Adipocyte (in vitro differentiated cells): ENCODE results near the gene MADD.
A peak's percentile ranks its signal among the peaks of the same experiment; 100 is the strongest.
"Not testable (repeated sequence)": the region's sequence is repeated elsewhere in the genome, so short reads cannot be mapped to it uniquely, and the experiment has no call there.

Experiments used
- DNase-seq: peaks from one replicate; pipeline ENCODE4 v3.0.0-alpha.2; 2015; ENCODE audit warnings: low read depth
- H3K27me3 ChIP-seq: replicated peaks from 2 replicates; pipeline ENCODE4 v1.7.0; 2013; ENCODE audit warnings: mild to moderate bottlenecking, low read length, moderate library complexity; ENCODE audit not compliant: control insufficient read depth, insufficient read depth
- H3K36me3 ChIP-seq: 2 replicates; pipeline ENCODE4 v1.7.0; 2013; ENCODE audit warnings: low read length, mild to moderate bottlenecking, moderate library complexity; ENCODE audit not compliant: control insufficient read depth, insufficient read depth, severe bottlenecking
- H3K4me1 ChIP-seq: 2 replicates; pipeline ENCODE4 v1.7.0; 2013; ENCODE audit warnings: mild to moderate bottlenecking, low read length, moderate library complexity; ENCODE audit not compliant: control insufficient read depth, insufficient read depth
- H3K4me3 ChIP-seq: 2 replicates; pipeline ENCODE4 v1.7.0; 2013; ENCODE audit warnings: mild to moderate bottlenecking, low read length, moderate library complexity
- H3K9ac ChIP-seq: 2 replicates; pipeline ENCODE4 v1.7.0; 2013; ENCODE audit warnings: mild to moderate bottlenecking, low read length, moderate library complexity
- H3K9me3 ChIP-seq: 2 replicates; pipeline ENCODE4 v1.7.0; 2013; ENCODE audit warnings: mild to moderate bottlenecking, low read length, moderate library complexity; ENCODE audit not compliant: control insufficient read depth

MADD gene

GRCh38 chr11:47305734-47306483 is 36.0 kb downstream of the MADD start:
- peak; percentile 18 for DNase-seq
- H3K9me3 ChIP-seq, result peaks cover 8% of the 10 kb centered on the region
- H3K27me3 ChIP-seq, result no peaks in the 10 kb centered on the region
- peaks cover 94% of the 10 kb centered on the region for H3K36me3 ChIP-seq
- H3K4me3 ChIP-seq, result no peak overlapping the region
- H3K9ac ChIP-seq, result no peak overlapping the region
- peaks cover 18% of the 10 kb centered on the region for H3K4me1 ChIP-seq

GRCh38 chr11:47306484-47306844 is 36.5 kb downstream of the MADD start:
- Histone ChIP-seq H3K36me3 (peaks cover 96% of the 10 kb centered on the region), H3K4me3 (no peak overlapping the region), H3K9me3 (peaks cover 8% of the 10 kb centered on the region), H3K9ac (no peak overlapping the region), H3K27me3 (no peaks in the 10 kb centered on the region), H3K4me1 (peaks cover 18% of the 10 kb centered on the region)
- no peak for DNase-seq

- no peak overlapping the region for H3K9ac ChIP-seq
- peaks cover 18% of the 10 kb centered on the region for H3K4me1 ChIP-seq
- H3K9me3 ChIP-seq, result no peaks in the 10 kb centered on the region
- no peaks in the 10 kb centered on the region for H3K27me3 ChIP-seq
- peaks cover 96% of the 10 kb centered on the region for H3K36me3 ChIP-seq
- DNase-seq, result no peak
- H3K4me3 ChIP-seq, result no peak overlapping the region
These were observed 38.3 kb downstream of the MADD start for GRCh38 chr11:47308050-47308823.

- H3K36me3 ChIP-seq, result peaks cover 78% of the 10 kb centered on the region
- peaks cover 3% of the 10 kb centered on the region for H3K4me1 ChIP-seq
- no peak overlapping the region for H3K4me3 ChIP-seq
- no peaks in the 10 kb centered on the region for H3K27me3 ChIP-seq
- H3K9me3 ChIP-seq, result no peaks in the 10 kb centered on the region
- no peak for DNase-seq
- H3K9ac ChIP-seq, result no peak overlapping the region
These were observed 45.1 kb downstream of the MADD start for GRCh38 chr11:47314992-47315391.

GRCh38 chr11:47316501-47316900 is 46.6 kb downstream of the MADD start:
- not testable (repeated sequence) for H3K27me3 ChIP-seq, DNase-seq, H3K4me1 ChIP-seq, H3K4me3 ChIP-seq, H3K9me3 ChIP-seq, H3K9ac ChIP-seq
- peaks cover 69% of the 10 kb centered on the region for H3K36me3 ChIP-seq

- Histone ChIP-seq H3K4me1 (peaks cover 3% of the 10 kb centered on the region), H3K9me3 (no peaks in the 10 kb centered on the region), H3K36me3 (peaks cover 69% of the 10 kb centered on the region), H3K4me3 (no peak overlapping the region), H3K9ac (no peak overlapping the region), H3K27me3 (no peaks in the 10 kb centered on the region)
- no peak for DNase-seq
These were observed 47.3 kb downstream of the MADD start for GRCh38 chr11:47317064-47317828.

- Histone ChIP-seq H3K9ac (no peak overlapping the region), H3K4me3 (no peak overlapping the region), H3K36me3 (peaks cover 65% of the 10 kb centered on the region), H3K27me3 (no peaks in the 10 kb centered on the region), H3K9me3 (no peaks in the 10 kb centered on the region), H3K4me1 (peaks cover 3% of the 10 kb centered on the region)
- no peak for DNase-seq
These were observed 48.2 kb downstream of the MADD start for GRCh38 chr11:47318166-47318565.

GRCh38 chr11:47324520-47324919 is 54.6 kb downstream of the MADD start:
- Histone ChIP-seq H3K4me1 (no peaks in the 10 kb centered on the region), H3K9ac (no peak overlapping the region), H3K4me3 (no peak overlapping the region), H3K27me3 (no peaks in the 10 kb centered on the region), H3K36me3 (peaks cover 19% of the 10 kb centered on the region), H3K9me3 (no peaks in the 10 kb centered on the region)
- DNase-seq, result no peak

GRCh38 chr11:47325271-47326041 is 55.5 kb downstream of the MADD start:
- H3K4me3 ChIP-seq, result no peak overlapping the region
- H3K9ac ChIP-seq, result no peak overlapping the region
- H3K27me3 ChIP-seq, result no peaks in the 10 kb centered on the region
- no peak for DNase-seq
- H3K4me1 ChIP-seq, result no peaks in the 10 kb centered on the region
- H3K9me3 ChIP-seq, result no peaks in the 10 kb centered on the region
- H3K36me3 ChIP-seq, result peaks cover 19% of the 10 kb centered on the region

GRCh38 chr11:47326198-47326597 is 56.3 kb downstream of the MADD start:
- H3K9ac ChIP-seq, result no peak overlapping the region
- H3K27me3 ChIP-seq, result no peaks in the 10 kb centered on the region
- no peak overlapping the region for H3K4me3 ChIP-seq
- no peak for DNase-seq
- H3K36me3 ChIP-seq, result peaks cover 16% of the 10 kb centered on the region
- no peaks in the 10 kb centered on the region for H3K4me1 ChIP-seq
- H3K9me3 ChIP-seq, result no peaks in the 10 kb centered on the region
